ENCODE data around the gene CEP85L. TPM values are rescaled to one million over a fixed set of nuclear protein-coding genes. Genes with fewer than 3 reads are reported as not detected.

CEP85L gene
- total and polyA plus RNA-seq, 2 of the 13 experiments (the other 11 are each of a cell fraction or from before 2014, with no cell fraction given) = 0.44 to 1.7 TPM

DNA sequence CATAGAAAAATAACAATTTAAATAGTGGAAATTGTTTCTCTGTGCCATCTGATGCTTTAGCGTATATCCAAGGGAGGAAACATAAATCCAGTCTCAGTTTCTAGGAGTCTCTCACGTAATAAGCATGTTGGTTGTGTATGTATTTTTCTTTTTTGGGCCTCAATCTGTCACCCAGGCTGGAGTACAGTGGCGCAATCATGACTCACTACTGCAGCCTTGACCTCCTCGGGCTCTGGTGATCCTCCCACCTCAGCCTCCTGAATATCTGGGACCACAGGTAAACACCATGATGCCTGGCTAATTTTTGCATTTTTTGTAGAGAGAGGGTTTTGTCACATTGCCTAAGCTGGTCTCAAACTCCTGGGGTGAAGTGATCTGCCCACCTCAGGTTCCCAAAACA, 181.9 kb downstream of the CEP85L start (continued):
- TF ChIP-seq NR2F1 (CRISPR knock-in tag; IDR thresholded peaks at IDR 0.05) = peak; percentile 73 to 78
- no peak for TF ChIP-seq SSRP1 (CRISPR knock-in tag; IDR thresholded peaks at IDR 0.05)
- no peak for TF ChIP-seq SETDB1 (CRISPR knock-in tag; IDR thresholded peaks at IDR 0.05; ENCODE audit: borderline replicate concordance)
- no peak for TF ChIP-seq ZBTB21 (CRISPR knock-in tag; IDR thresholded peaks at IDR 0.05)
- TF ChIP-seq NFKBIZ (CRISPR knock-in tag; IDR thresholded peaks at IDR 0.05) = no peak
- no peak for TF ChIP-seq ISX (CRISPR knock-in tag; conservative IDR thresholded peaks at IDR 0.05)
- TF ChIP-seq, protein P1, sequence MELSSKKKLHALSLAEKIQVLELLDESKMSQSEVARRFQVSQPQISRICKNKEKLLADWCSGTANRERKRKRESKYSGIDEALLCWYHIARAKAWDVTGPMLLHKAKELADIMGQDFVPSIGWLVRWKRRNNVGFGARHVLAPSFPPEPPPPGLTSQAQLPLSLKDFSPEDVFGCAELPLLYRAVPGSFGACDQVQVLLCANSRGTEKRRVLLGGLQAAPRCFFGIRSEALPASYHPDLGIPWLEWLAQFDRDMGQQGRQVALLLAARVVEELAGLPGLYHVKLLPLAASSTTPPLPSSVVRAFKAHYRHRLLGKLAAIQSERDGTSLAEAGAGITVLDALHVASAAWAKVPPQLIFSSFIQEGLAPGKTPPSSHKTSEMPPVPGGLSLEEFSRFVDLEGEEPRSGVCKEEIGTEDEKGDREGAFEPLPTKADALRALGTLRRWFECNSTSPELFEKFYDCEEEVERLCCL (CRISPR knock-in tag; IDR thresholded peaks at IDR 0.05; ENCODE audit: borderline replicate concordance) = no peak
- no peak for TF ChIP-seq PTBP1 (IDR thresholded peaks at IDR 0.05; ENCODE audit: low read depth, low read length, poor library complexity, severe bottlenecking)
- TF ChIP-seq ZFP41 (CRISPR knock-in tag; IDR thresholded peaks at IDR 0.05; ENCODE audit: borderline replicate concordance) = no peak
- TF ChIP-seq ZNF710 (CRISPR knock-in tag; IDR thresholded peaks at IDR 0.05; ENCODE audit: borderline replicate concordance) = no peak
- TF ChIP-seq PAXIP1 (CRISPR knock-in tag; conservative IDR thresholded peaks at IDR 0.05) = peak; percentile 23; the same call in 1 of the 2 replicates
- no peak for TF ChIP-seq REXO4 (CRISPR knock-in tag; IDR thresholded peaks at IDR 0.05; ENCODE audit: borderline replicate concordance)
- TF ChIP-seq, protein P2, sequence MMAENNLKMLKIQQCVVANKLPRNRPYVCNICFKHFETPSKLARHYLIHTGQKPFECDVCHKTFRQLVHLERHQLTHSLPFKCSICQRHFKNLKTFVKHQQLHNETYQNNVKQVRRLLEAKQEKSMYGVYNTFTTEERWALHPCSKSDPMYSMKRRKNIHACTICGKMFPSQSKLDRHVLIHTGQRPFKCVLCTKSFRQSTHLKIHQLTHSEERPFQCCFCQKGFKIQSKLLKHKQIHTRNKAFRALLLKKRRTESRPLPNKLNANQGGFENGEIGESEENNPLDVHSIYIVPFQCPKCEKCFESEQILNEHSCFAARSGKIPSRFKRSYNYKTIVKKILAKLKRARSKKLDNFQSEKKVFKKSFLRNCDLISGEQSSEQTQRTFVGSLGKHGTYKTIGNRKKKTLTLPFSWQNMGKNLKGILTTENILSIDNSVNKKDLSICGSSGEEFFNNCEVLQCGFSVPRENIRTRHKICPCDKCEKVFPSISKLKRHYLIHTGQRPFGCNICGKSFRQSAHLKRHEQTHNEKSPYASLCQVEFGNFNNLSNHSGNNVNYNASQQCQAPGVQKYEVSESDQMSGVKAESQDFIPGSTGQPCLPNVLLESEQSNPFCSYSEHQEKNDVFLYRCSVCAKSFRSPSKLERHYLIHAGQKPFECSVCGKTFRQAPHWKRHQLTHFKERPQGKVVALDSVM (CRISPR knock-in tag; IDR thresholded peaks at IDR 0.05) = peak; percentile 98
- no peak for TF ChIP-seq KDM4B (CRISPR knock-in tag; IDR thresholded peaks at IDR 0.05)
- TF ChIP-seq SIX1 (CRISPR knock-in tag; IDR thresholded peaks at IDR 0.05; ENCODE audit: borderline replicate concordance) = no peak
- no peak for TF ChIP-seq PCBP1 (IDR thresholded peaks at IDR 0.05; ENCODE audit: borderline replicate concordance, low read depth, low read length)
- TF ChIP-seq, protein P3, sequence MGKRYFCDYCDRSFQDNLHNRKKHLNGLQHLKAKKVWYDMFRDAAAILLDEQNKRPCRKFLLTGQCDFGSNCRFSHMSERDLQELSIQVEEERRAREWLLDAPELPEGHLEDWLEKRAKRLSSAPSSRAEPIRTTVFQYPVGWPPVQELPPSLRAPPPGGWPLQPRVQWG (CRISPR knock-in tag; IDR thresholded peaks at IDR 0.05; ENCODE audit: borderline replicate concordance, low read depth) = no peak
- TF ChIP-seq, protein P4, sequence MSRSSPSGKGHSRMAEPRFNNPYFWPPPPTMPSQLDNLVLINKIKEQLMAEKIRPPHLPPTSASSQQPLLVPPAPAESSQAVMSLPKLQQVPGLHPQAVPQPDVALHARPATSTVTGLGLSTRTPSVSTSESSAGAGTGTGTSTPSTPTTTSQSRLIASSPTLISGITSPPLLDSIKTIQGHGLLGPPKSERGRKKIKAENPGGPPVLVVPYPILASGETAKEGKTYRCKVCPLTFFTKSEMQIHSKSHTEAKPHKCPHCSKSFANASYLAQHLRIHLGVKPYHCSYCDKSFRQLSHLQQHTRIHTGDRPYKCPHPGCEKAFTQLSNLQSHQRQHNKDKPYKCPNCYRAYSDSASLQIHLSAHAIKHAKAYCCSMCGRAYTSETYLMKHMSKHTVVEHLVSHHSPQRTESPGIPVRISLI (CRISPR knock-in tag; IDR thresholded peaks at IDR 0.05; ENCODE audit: borderline replicate concordance) = no peak
- TF ChIP-seq SATB2 (CRISPR knock-in tag; IDR thresholded peaks at IDR 0.05) = no peak
- TF ChIP-seq CC2D1A (CRISPR knock-in tag; IDR thresholded peaks at IDR 0.05) = no peak

Data from HepG2 (cell line).